Tibial nerve (tissue), 4 donors: ENCODE results near the gene DDX21.

Experiments
- CTCF ChIP-seq, 5 experiments: fragments of 200-600 bp in 3 of 5; fragments of 450-650 bp in 2 of 5; sonication (generic) in 3 of 5; IDR thresholded peaks; one replicate each; pipeline ENCODE4 v1.5.1; 2016 to 2019; ENCODE audit warnings: antibody characterized with exemption in 5 of 5, mild to moderate bottlenecking in 3 of 5, moderate library complexity in 2 of 5
- EP300 ChIP-seq, 2 donors: sonication (generic); formaldehyde crosslinking; IDR thresholded peaks; one replicate each; pipeline ENCODE4 v1.6.1; 2017; ENCODE audit warnings: antibody characterized with exemption in 2 of 2, mild to moderate bottlenecking in 1 of 2
- POLR2A ChIP-seq, 2 donors: fragments of 450-650 bp; IDR thresholded peaks; one replicate each; pipeline ENCODE4 v1.6.1; 2017; ENCODE audit warnings: antibody characterized with exemption in 2 of 2, mild to moderate bottlenecking in 2 of 2, moderate library complexity in 2 of 2

GRCh38 chr10:69007260-69007659 lies 51.3 kb downstream of the DDX21 start:
- no peak for TF ChIP-seq CTCF (IDR thresholded peaks at IDR 0.05)
- no peak for TF ChIP-seq POLR2A (IDR thresholded peaks at IDR 0.05)
- TF ChIP-seq EP300 (IDR thresholded peaks at IDR 0.05), result no peak
